A549 (cell line): ENCODE data around the gene MYO1C. TPM values are rescaled to one million over a fixed set of nuclear protein-coding genes. Genes with fewer than 3 reads are reported as not detected.

ENCODE experiments used
- ATAC-seq, 2 experiments: fragments of 200-7000 bp in 1 of 2; fragments of >200 bp in 1 of 2; cut with Nextera tagmentation in 1 of 2; cut with Tn5 transposase in 1 of 2; 3 replicates each; pipeline versions ENCODE4 v1.8.0 to v1.9.1; 2018 to 2020; ENCODE audit warnings: mild to moderate bottlenecking in 1 of 2, moderate library complexity in 1 of 2
- CTCF ChIA-PET: fragments of 300-600 bp; sonication (Branson Sonifier 250); formaldehyde crosslinking; extraction: SDS; loops from one replicate; lab custom pipeline; 2021; ENCODE audit warnings: antibody characterized with exemption, inconsistent platforms; lab: Yijun Ruan, JAX
- POLR2A ChIA-PET: fragments of 350-600 bp; formaldehyde crosslinking; extraction: SDS; loops from one replicate; lab custom pipeline; 2021; ENCODE audit warnings: antibody characterized with exemption, inconsistent platforms; lab: Yijun Ruan, JAX
- DNase-seq, 2 experiments: peaks; one replicate each; pipeline versions ENCODE4 v3.0.0 to v3.0.0-alpha.2; 2011 to 2016; ENCODE audit warnings: low read depth in 1 of 2, low spot score in 1 of 2
- FAIRE-seq: peaks from 2 replicates; lab custom pipeline; 2011; peaks lifted over from hg19 to GRCh38; lab: Jason Lieb, UNC
- H3K27ac ChIP-seq, 2 experiments: fragments of >200 bp; sonication (Bioruptor Twin); formaldehyde crosslinking; 3 replicates each; pipeline ENCODE4 v1.5.1; 2016 to 2017
- H3K4me1 ChIP-seq: fragments of >200 bp; sonication (Bioruptor Twin); formaldehyde crosslinking; 3 replicates; pipeline ENCODE4 v1.6.1; 2016
- H3K4me2 ChIP-seq: fragments of >200 bp; sonication (Bioruptor Twin); formaldehyde crosslinking; 3 replicates; pipeline ENCODE4 v1.6.1; 2016
- H3K4me3 ChIP-seq: fragments of >200 bp; sonication (Bioruptor Twin); formaldehyde crosslinking; 3 replicates; pipeline ENCODE4 v1.5.1; 2016
- H3K9me3 ChIP-seq: fragments of >200 bp; sonication (Bioruptor Twin); formaldehyde crosslinking; 3 replicates; pipeline ENCODE4 v1.6.1; 2016
- ATOH8 ChIP-seq: fragments of 250-450 bp; sonication (Bioruptor Pico); IDR thresholded peaks from 2 replicates; pipeline ENCODE4 v1.5.0; 2020; ENCODE audit warnings: low read depth, mild to moderate bottlenecking, moderate library complexity
- BCL3 ChIP-seq: fragments of >200 bp; sonication (Bioruptor Twin); formaldehyde crosslinking; IDR thresholded peaks from 3 replicates; pipeline ENCODE4 v1.6.1; 2016
- BHLHE40 ChIP-seq: IDR thresholded peaks from 2 replicates; pipeline ENCODE4 v1.6.1; 2012; ENCODE audit warnings: low read depth, low read length, inconsistent platforms
- CBX8 ChIP-seq: fragments of 200-600 bp; sonication (generic); IDR thresholded peaks from 2 replicates; pipeline ENCODE4 v1.6.1; 2016
- CEBPB ChIP-seq, 2 experiments: fragments of >200 bp in 1 of 2; sonication (Bioruptor Twin) in 1 of 2; formaldehyde crosslinking in 1 of 2; IDR thresholded peaks; 2 replicates each; pipeline ENCODE4 v1.6.1; 2012 to 2016
- E2F6 ChIP-seq: IDR thresholded peaks from 2 replicates; pipeline ENCODE4 v1.6.1; 2012; ENCODE audit warnings: low read depth, borderline replicate concordance
- EHMT2 ChIP-seq: fragments of 200-600 bp; sonication (generic); IDR thresholded peaks from 2 replicates; pipeline ENCODE4 v1.6.1; 2016; ENCODE audit warnings: antibody characterized with exemption, low read depth, mild to moderate bottlenecking, moderate library complexity
- EP300 ChIP-seq, 2 experiments: fragments of >200 bp; sonication (Bioruptor Twin); formaldehyde crosslinking; IDR thresholded peaks; 2 replicates in 1 of 2; 3 replicates in 1 of 2; pipeline ENCODE4 v1.6.1; 2016 to 2017
- ESRRA ChIP-seq: fragments of 150-350 bp; IDR thresholded peaks from 2 replicates; pipeline ENCODE4 v1.6.1; 2014; ENCODE audit warnings: mild to moderate bottlenecking, low read length, borderline replicate concordance
- FOSB ChIP-seq: fragments of 250-450 bp; sonication (Bioruptor Pico); IDR thresholded peaks from 2 replicates; pipeline ENCODE4 v1.5.0; 2020; ENCODE audit warnings: mild to moderate bottlenecking, moderate library complexity
- FOSL2 ChIP-seq, 2 experiments: fragments of 450-650 bp in 1 of 2; fragments of >200 bp in 1 of 2; sonication (Bioruptor Twin) in 1 of 2; formaldehyde crosslinking; IDR thresholded peaks; 2 replicates each; pipeline versions ENCODE4 v1.5.0 to v1.6.1; 2016 to 2020; ENCODE audit warnings: mild to moderate bottlenecking in 1 of 2, moderate library complexity in 1 of 2
- GATA3 ChIP-seq: IDR thresholded peaks from 2 replicates; pipeline ENCODE4 v1.6.1; 2012; ENCODE audit warnings: borderline replicate concordance
- HDAC2 ChIP-seq: fragments of 200-600 bp; sonication (generic); IDR thresholded peaks from 2 replicates; pipeline ENCODE4 v1.6.1; 2016
- HEYL ChIP-seq: fragments of 250-450 bp; sonication (Bioruptor Pico); IDR thresholded peaks from 2 replicates; pipeline ENCODE4 v1.8.0; 2021; ENCODE audit warnings: mild to moderate bottlenecking, moderate library complexity
- HMGXB4 ChIP-seq: fragments of 250-450 bp; sonication (Bioruptor Pico); IDR thresholded peaks from 2 replicates; pipeline ENCODE4 v1.5.0; 2021; ENCODE audit warnings: mild to moderate bottlenecking, moderate library complexity, borderline replicate concordance
- HOXB5 ChIP-seq: fragments of 250-450 bp; sonication (Bioruptor Pico); IDR thresholded peaks from 2 replicates; pipeline ENCODE4 v1.5.0; 2020; ENCODE audit warnings: mild to moderate bottlenecking, moderate library complexity
- JUN ChIP-seq, 2 experiments: fragments of >200 bp; sonication (Bioruptor Twin); formaldehyde crosslinking; IDR thresholded peaks; 2 replicates in 1 of 2; 3 replicates in 1 of 2; pipeline ENCODE4 v1.6.1; 2016 to 2017
- JUNB ChIP-seq: fragments of >200 bp; sonication (Bioruptor Twin); formaldehyde crosslinking; IDR thresholded peaks from 2 replicates; pipeline ENCODE4 v1.6.1; 2016
- KDM1A ChIP-seq: fragments of 200-600 bp; sonication (generic); IDR thresholded peaks from 2 replicates; pipeline ENCODE4 v1.6.1; 2016; ENCODE audit warnings: low read depth, mild to moderate bottlenecking
- KDM5A ChIP-seq: fragments of 200-600 bp; sonication (generic); IDR thresholded peaks from 2 replicates; pipeline ENCODE4 v1.6.1; 2016; ENCODE audit warnings: antibody characterized with exemption, mild to moderate bottlenecking
- MAFK ChIP-seq: fragments of 450-650 bp; IDR thresholded peaks from 2 replicates; pipeline ENCODE4 v1.6.1; 2014; ENCODE audit not compliant: partially characterized antibody
- MAZ ChIP-seq: fragments of 150-350 bp; IDR thresholded peaks from 2 replicates; pipeline ENCODE4 v1.6.1; 2014; ENCODE audit warnings: antibody characterized with exemption, low read depth, low read length, borderline replicate concordance
- POLR2A ChIP-seq: IDR thresholded peaks from 2 replicates; pipeline ENCODE4 v1.6.1; 2012; ENCODE audit warnings: mild to moderate bottlenecking, low read length
- RARB ChIP-seq: fragments of 250-450 bp; sonication (Bioruptor Pico); IDR thresholded peaks from 2 replicates; pipeline ENCODE4 v1.8.0; 2021; ENCODE audit warnings: mild to moderate bottlenecking, moderate library complexity
- RCOR1 ChIP-seq: fragments of 150-350 bp; IDR thresholded peaks from 2 replicates; pipeline ENCODE4 v1.6.1; 2014; ENCODE audit warnings: antibody characterized with exemption, low read length, low read depth
- RNF2 ChIP-seq: fragments of 200-600 bp; sonication (generic); IDR thresholded peaks from 2 replicates; pipeline ENCODE4 v1.6.1; 2016; ENCODE audit warnings: low read depth, mild to moderate bottlenecking, antibody characterized with exemption, moderate library complexity, borderline replicate concordance
- TFCP2L1 ChIP-seq: fragments of 250-450 bp; sonication (Bioruptor Pico); IDR thresholded peaks from 2 replicates; pipeline ENCODE4 v1.5.0; 2021; ENCODE audit warnings: mild to moderate bottlenecking
- USF2 ChIP-seq: fragments of 450-650 bp; IDR thresholded peaks from 2 replicates; pipeline ENCODE4 v1.6.1; 2014; ENCODE audit warnings: antibody characterized with exemption
- ZC3H11A ChIP-seq: fragments of 450-650 bp; IDR thresholded peaks from 2 replicates; pipeline ENCODE4 v1.6.1; 2014; ENCODE audit warnings: antibody characterized with exemption, mild to moderate bottlenecking
- ZFP36 ChIP-seq: fragments of 450-650 bp; IDR thresholded peaks from 2 replicates; pipeline ENCODE4 v1.6.1; 2014; ENCODE audit warnings: borderline replicate concordance; ENCODE audit not compliant: partially characterized antibody
- ZSCAN20 ChIP-seq: fragments of 250-450 bp; sonication (Bioruptor Pico); IDR thresholded peaks from 2 replicates; pipeline ENCODE4 v1.8.0; 2022; ENCODE audit warnings: mild to moderate bottlenecking, moderate library complexity
- WGBS: methylation state at CpG from one replicate; pipeline ENCODE4 v1.1.6; 2017; ENCODE audit errors: missing lambda C conversion rate; 5-methylcytosine and 5-hydroxymethylcytosine counted together
- polyA plus RNA-seq, 4 experiments: library from polyadenylated mRNA; depleted of rRNA in 3 of 4; stranded (reverse); fragments of >200 nt; fragmentation: RNase III in 1 of 4; extraction: RNeasy Plus Mini Kit Qiagen cat#74134 plus additional on column Dnase treatment in 1 of 4; gene quantifications; 2 replicates in 3 of 4; 3 replicates in 1 of 4; pipeline ENCODE4 v1.2.3, GENCODE V29; 2011 to 2017

MYO1C gene
- polyA plus RNA-seq, 2 of the 4 experiments (the other 2 are of a cell fraction): 101 to 123 TPM

- no peak for ATAC-seq
- Histone ChIP-seq H3K4me1 (peaks cover 57% of the 10 kb centered on the region), H3K9me3 (no peaks in the 10 kb centered on the region), H3K4me2 (peak overlapping the region; percentile 96), H3K4me3 (peak overlapping the region; percentile 82), H3K27ac (peak overlapping the region; percentile 97)
- ChIA-PET CTCF (interaction anchor here (0.7 to 5.4 kb wide), 7 partner anchors 9 to 230 kb away, joined by 3 to 27 read pairs (median 4); partner anchors contain the start of gene INPP5K), POLR2A (interaction anchor here (0.8 to 4.2 kb wide), 4 partner anchors 12 to 228 kb away, joined by 3 to 29 read pairs (median 4); partner anchors contain the start of genes INPP5K and YWHAE)
- FAIRE-seq: no peak
- 83% methylated on average over 7 of the region's 7 CpGs for WGBS
- no peak for DNase-seq
- TF ChIP-seq HOXB5: 0 out of 2 replicates have a peak, but pooled peaks have one; percentile 17
- TF ChIP-seq EHMT2: no peak
- TF ChIP-seq GATA3: 0 out of 2 replicates have a peak, but pooled peaks have one; percentile 14
- TF ChIP-seq, all 56 proteins: peak for 2
Measured at GRCh38 chr17:1488826-1489270, 3.6 kb downstream of the MYO1C start.

- Histone ChIP-seq H3K4me3 (peak overlapping the region; percentile 82), H3K9me3 (no peaks in the 10 kb centered on the region), H3K4me1 (peaks cover 61% of the 10 kb centered on the region), H3K4me2 (peak overlapping the region; percentile 96), H3K27ac (peak overlapping the region; percentile 97)
- WGBS: 5% methylated on average over 33 of the region's 72 CpGs
- CTCF ChIA-PET: interaction anchor here (0.6 to 5.4 kb wide), 14 partner anchors 9 to 229 kb away, joined by 3 to 27 read pairs (median 4); partner anchors contain the start of genes INPP5K and RILP
- FAIRE-seq (no peak), DNase-seq (peak; percentile 74 to 90), ATAC-seq (peak; percentile 17 to 39)
- POLR2A ChIA-PET: interaction anchor here (0.5 to 4.2 kb wide), 14 partner anchors 12 to 234 kb away, joined by 3 to 29 read pairs (median 4); partner anchors contain the start of genes CRK, INPP5K, SLC43A2 and YWHAE
- no peak for TF ChIP-seq KDM1A
- peak; percentile 21; the same call in 1 of the 2 replicates for TF ChIP-seq FOSL2 (IDR thresholded peaks at IDR 0.05)
- peak; percentile 79 for TF ChIP-seq FOSL2 (CRISPR knock-in tag; IDR thresholded peaks at IDR 0.05)
- peak; percentile 27; the same call in 1 of the 3 replicates for TF ChIP-seq BCL3
- TF ChIP-seq EP300 (IDR thresholded peaks at IDR 0.05): 0 out of 5 replicates have a peak, but pooled peaks of 1 of the 2 experiments have one; percentile 16
- no peak for TF ChIP-seq BHLHE40
- TF ChIP-seq MAZ: no peak; the same call in 1 of the 2 replicates
- no peak for TF ChIP-seq ZFP36
- peak; percentile 35; the same call in 1 of the 2 replicates for TF ChIP-seq USF2
- no peak for TF ChIP-seq ESRRA
- no peak for TF ChIP-seq RCOR1
- no peak for TF ChIP-seq TFCP2L1
- TF ChIP-seq CBX8: no peak
- TF ChIP-seq ZC3H11A: no peak
- TF ChIP-seq ATOH8: no peak
- no peak for TF ChIP-seq HMGXB4 (CRISPR knock-in tag)
- no peak for TF ChIP-seq RNF2
- no peak for TF ChIP-seq ZSCAN20 (CRISPR knock-in tag)
- no peak for TF ChIP-seq RARB (CRISPR knock-in tag)
- TF ChIP-seq KDM5A: no peak
- TF ChIP-seq JUN (IDR thresholded peaks at IDR 0.05): peak; percentile 41 to 92
- no peak for TF ChIP-seq HEYL (CRISPR knock-in tag)
- TF ChIP-seq JUNB: peak; percentile 15; the same call in 1 of the 2 replicates
- no peak for TF ChIP-seq EHMT2
- no peak for TF ChIP-seq FOSB (CRISPR knock-in tag)
- TF ChIP-seq CEBPB (IDR thresholded peaks at IDR 0.05): no peak
- no peak for TF ChIP-seq HOXB5
- no peak for TF ChIP-seq MAFK
- TF ChIP-seq E2F6: 0 out of 2 replicates have a peak, but pooled peaks have one; percentile 18
- TF ChIP-seq HDAC2: no peak
- peak; percentile 31 for TF ChIP-seq POLR2A
Measured at GRCh38 chr17:1487939-1488825, 4.3 kb downstream of the MYO1C start.
